Stimulated activated CD8-positive, alpha-beta memory T cell treated with anti-CD3 and anti-CD28 coated beads, Interleukin-4, amount 100 ng/mL, for 4 hours (primary cell): ENCODE results near the gene ARHGEF26.

Experiments
- DNase-seq, 2 donors: peaks; one replicate each; pipeline ENCODE4 v3.0.0-alpha.2; 2020; ENCODE audit warnings: low read depth in 2 of 2, low spot score in 1 of 2

The ARHGEF26 gene

GRCh38 chr3:154115332-154115731 lies 5.9 kb upstream of the ARHGEF26 start:
- no peak for DNase-seq

- no peak for DNase-seq
Measured at GRCh38 chr3:154119951-154120350, 1.2 kb upstream of the ARHGEF26 start.

- DNase-seq: no peak
Measured at GRCh38 chr3:154121701-154122551, 736 bp downstream of the ARHGEF26 start.

- DNase-seq: no peak
Measured at GRCh38 chr3:154122552-154122911, 1.3 kb downstream of the ARHGEF26 start.

- DNase-seq: no peak
Measured at GRCh38 chr3:154122912-154123559, 1.8 kb downstream of the ARHGEF26 start.

GRCh38 chr3:154123906-154124305 lies 2.7 kb downstream of the ARHGEF26 start:
- DNase-seq: no peak

GRCh38 chr3:154125378-154126030 lies 4.3 kb downstream of the ARHGEF26 start:
- DNase-seq: no peak

GRCh38 chr3:154126651-154127050 lies 5.5 kb downstream of the ARHGEF26 start:
- DNase-seq: no peak

- no peak for DNase-seq
Measured at GRCh38 chr3:154129625-154130024, 8.4 kb downstream of the ARHGEF26 start.

- no peak for DNase-seq
Measured at GRCh38 chr3:154130540-154130939, 9.3 kb downstream of the ARHGEF26 start.

- DNase-seq: no peak
Measured at GRCh38 chr3:154131830-154132229, 10.6 kb downstream of the ARHGEF26 start.

GRCh38 chr3:154132777-154133375 lies 11.7 kb downstream of the ARHGEF26 start:
- no peak for DNase-seq

GRCh38 chr3:154135511-154136173 lies 14.5 kb downstream of the ARHGEF26 start:
- no peak for DNase-seq

GRCh38 chr3:154137036-154137435 lies 15.8 kb downstream of the ARHGEF26 start:
- DNase-seq: no peak

GRCh38 chr3:154139996-154140436 lies 18.8 kb downstream of the ARHGEF26 start:
- DNase-seq: no peak

- DNase-seq: no peak
Measured at GRCh38 chr3:154142608-154143007, 21.4 kb downstream of the ARHGEF26 start.

GRCh38 chr3:154143873-154144272 lies 22.7 kb downstream of the ARHGEF26 start:
- no peak for DNase-seq

- no peak for DNase-seq
Measured at GRCh38 chr3:154144825-154145465, 23.8 kb downstream of the ARHGEF26 start.

- DNase-seq: no peak
Measured at GRCh38 chr3:154148541-154148940, 27.4 kb downstream of the ARHGEF26 start.

GRCh38 chr3:154149286-154149685 lies 28.1 kb downstream of the ARHGEF26 start:
- DNase-seq: no peak

GRCh38 chr3:154151969-154152368 lies 30.8 kb downstream of the ARHGEF26 start:
- no peak for DNase-seq
